ENCODE data around the gene KRTAP5-11. TPM values are rescaled to one million over a fixed set of nuclear protein-coding genes. Genes with fewer than 3 reads are reported as not detected.
"Not testable (repeated sequence)": the region's sequence is repeated elsewhere in the genome, so short reads cannot be mapped to it uniquely, and the experiment has no call there.

Gene KRTAP5-11, protein sequence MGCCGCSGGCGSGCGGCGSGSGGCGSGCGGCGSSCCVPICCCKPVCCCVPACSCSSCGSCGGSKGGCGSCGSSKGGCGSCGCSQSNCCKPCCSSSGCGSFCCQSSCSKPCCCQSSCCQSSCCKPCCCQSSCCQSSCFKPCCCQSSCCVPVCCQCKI
- total RNA-seq (2014; rRNA removed; shearing (Covaris generic)) (not detected in 2 replicates), polyA plus RNA-seq (2016; fragmentation: Nextera tagmentation; extraction: Ambion mirVana) (not detected in 2 replicates)
- long read RNA-seq: 0 reads

DNA sequence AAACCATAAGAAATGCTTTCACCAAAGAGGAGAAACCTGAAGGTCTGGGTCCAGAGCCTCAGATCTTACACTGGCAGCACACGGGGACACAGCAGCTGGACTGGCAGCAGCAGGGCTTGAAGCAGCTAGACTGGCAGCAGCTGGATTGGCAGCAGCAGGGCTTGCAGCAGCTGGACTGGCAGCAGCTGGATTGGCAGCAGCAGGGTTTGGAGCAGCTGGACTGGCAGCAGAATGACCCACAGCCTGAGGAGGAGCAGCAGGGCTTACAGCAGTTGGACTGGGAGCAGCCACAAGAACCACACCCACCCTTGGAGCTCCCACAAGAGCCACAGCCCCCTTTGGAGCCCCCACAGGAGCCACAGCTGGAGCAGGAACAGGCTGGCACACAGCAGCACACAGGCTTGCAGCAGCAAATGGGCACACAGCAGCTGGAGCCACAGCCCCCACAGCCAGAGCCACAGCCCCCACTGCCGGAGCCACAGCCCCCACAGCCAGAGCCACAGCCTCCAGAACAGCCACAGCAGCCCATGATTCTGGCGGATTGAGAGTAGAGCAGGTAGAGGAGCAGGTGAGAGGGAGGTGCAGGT is at the start of gene KRTAP5-11:
Gene KRTAP5-11, minus strand, starts transcription at position 567 of the 587 bp plus-strand sequence. Its CDS starts 38 bp downstream, at position 529.
- H3K79me2 ChIP-seq (replicated peaks; ENCODE audit: insufficient read depth): no peaks in the 10 kb centered on the region
- no peak for ATAC-seq
- H3K27me3 Mint-ChIP-seq (ENCODE audit: insufficient read depth, low read depth, poor library complexity): peaks cover 11% of the 10 kb centered on the region
- H3K4me3 ChIP-seq: no peak within 1 kb of the TSS
- 0 out of 2 replicates have a peak within 1 kb of the TSS, but pooled peaks have one; percentile 23 for H3K4me2 ChIP-seq
- H3K4me1 ChIP-seq (ENCODE audit: insufficient read depth): peaks cover 11% of the 10 kb centered on the region
- no peaks in the 10 kb centered on the region for H3K36me3 ChIP-seq (ENCODE audit: insufficient read depth)
- H3K9me2 ChIP-seq (ENCODE audit: insufficient read depth): no peaks in the 10 kb centered on the region
- H3K4me3 Mint-ChIP-seq: no peak within 1 kb of the TSS
- no peaks in the 10 kb centered on the region for H4K20me1 ChIP-seq (replicated peaks; ENCODE audit: insufficient read depth)
- no peaks in the 10 kb centered on the region for H3K36me3 Mint-ChIP-seq (ENCODE audit: low read depth)
- DNase-seq (ENCODE audit: low spot score): no peak
- no peaks in the 10 kb centered on the region for H3K27me3 ChIP-seq (ENCODE audit: insufficient read depth)
- TF ChIP-seq NANOG (IDR thresholded peaks at IDR 0.05; ENCODE audit: borderline replicate concordance): no peak
- TF ChIP-seq EZH2phosphoT487 (IDR thresholded peaks at IDR 0.05; ENCODE audit: unreplicated experiment): no peak
- TF ChIP-seq, protein P1, sequence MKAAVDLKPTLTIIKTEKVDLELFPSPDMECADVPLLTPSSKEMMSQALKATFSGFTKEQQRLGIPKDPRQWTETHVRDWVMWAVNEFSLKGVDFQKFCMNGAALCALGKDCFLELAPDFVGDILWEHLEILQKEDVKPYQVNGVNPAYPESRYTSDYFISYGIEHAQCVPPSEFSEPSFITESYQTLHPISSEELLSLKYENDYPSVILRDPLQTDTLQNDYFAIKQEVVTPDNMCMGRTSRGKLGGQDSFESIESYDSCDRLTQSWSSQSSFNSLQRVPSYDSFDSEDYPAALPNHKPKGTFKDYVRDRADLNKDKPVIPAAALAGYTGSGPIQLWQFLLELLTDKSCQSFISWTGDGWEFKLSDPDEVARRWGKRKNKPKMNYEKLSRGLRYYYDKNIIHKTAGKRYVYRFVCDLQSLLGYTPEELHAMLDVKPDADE (IDR thresholded peaks at IDR 0.05): no peak
- TF ChIP-seq ZNF331 (CRISPR knock-in tag; IDR thresholded peaks at IDR 0.05; ENCODE audit: low read depth): no peak
- TF ChIP-seq, protein P2, sequence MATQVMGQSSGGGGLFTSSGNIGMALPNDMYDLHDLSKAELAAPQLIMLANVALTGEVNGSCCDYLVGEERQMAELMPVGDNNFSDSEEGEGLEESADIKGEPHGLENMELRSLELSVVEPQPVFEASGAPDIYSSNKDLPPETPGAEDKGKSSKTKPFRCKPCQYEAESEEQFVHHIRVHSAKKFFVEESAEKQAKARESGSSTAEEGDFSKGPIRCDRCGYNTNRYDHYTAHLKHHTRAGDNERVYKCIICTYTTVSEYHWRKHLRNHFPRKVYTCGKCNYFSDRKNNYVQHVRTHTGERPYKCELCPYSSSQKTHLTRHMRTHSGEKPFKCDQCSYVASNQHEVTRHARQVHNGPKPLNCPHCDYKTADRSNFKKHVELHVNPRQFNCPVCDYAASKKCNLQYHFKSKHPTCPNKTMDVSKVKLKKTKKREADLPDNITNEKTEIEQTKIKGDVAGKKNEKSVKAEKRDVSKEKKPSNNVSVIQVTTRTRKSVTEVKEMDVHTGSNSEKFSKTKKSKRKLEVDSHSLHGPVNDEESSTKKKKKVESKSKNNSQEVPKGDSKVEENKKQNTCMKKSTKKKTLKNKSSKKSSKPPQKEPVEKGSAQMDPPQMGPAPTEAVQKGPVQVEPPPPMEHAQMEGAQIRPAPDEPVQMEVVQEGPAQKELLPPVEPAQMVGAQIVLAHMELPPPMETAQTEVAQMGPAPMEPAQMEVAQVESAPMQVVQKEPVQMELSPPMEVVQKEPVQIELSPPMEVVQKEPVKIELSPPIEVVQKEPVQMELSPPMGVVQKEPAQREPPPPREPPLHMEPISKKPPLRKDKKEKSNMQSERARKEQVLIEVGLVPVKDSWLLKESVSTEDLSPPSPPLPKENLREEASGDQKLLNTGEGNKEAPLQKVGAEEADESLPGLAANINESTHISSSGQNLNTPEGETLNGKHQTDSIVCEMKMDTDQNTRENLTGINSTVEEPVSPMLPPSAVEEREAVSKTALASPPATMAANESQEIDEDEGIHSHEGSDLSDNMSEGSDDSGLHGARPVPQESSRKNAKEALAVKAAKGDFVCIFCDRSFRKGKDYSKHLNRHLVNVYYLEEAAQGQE (IDR thresholded peaks at IDR 0.05; ENCODE audit: unreplicated experiment): no peak
- no peak for TF ChIP-seq JUNB (IDR thresholded peaks at IDR 0.05; ENCODE audit: unreplicated experiment)
- TF ChIP-seq, protein P3, sequence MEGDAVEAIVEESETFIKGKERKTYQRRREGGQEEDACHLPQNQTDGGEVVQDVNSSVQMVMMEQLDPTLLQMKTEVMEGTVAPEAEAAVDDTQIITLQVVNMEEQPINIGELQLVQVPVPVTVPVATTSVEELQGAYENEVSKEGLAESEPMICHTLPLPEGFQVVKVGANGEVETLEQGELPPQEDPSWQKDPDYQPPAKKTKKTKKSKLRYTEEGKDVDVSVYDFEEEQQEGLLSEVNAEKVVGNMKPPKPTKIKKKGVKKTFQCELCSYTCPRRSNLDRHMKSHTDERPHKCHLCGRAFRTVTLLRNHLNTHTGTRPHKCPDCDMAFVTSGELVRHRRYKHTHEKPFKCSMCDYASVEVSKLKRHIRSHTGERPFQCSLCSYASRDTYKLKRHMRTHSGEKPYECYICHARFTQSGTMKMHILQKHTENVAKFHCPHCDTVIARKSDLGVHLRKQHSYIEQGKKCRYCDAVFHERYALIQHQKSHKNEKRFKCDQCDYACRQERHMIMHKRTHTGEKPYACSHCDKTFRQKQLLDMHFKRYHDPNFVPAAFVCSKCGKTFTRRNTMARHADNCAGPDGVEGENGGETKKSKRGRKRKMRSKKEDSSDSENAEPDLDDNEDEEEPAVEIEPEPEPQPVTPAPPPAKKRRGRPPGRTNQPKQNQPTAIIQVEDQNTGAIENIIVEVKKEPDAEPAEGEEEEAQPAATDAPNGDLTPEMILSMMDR (conservative IDR thresholded peaks at IDR 0.05; ENCODE audit: low read depth in 2 of 2): no peak
- no peak for TF ChIP-seq CREB1 (CRISPR knock-in tag; IDR thresholded peaks at IDR 0.05; ENCODE audit: low read depth)
- TF ChIP-seq STAT1 (IDR thresholded peaks at IDR 0.05; ENCODE audit: unreplicated experiment): no peak
- no peak for TF ChIP-seq ZNF114 (CRISPR knock-in tag; IDR thresholded peaks at IDR 0.05)
- no peak within 1 kb of the TSS for H2AFZ ChIP-seq
- peaks cover 32% of the 10 kb centered on the region for H3K4me1 Mint-ChIP-seq
- H3F3A ChIP-seq (replicated peaks; ENCODE audit: low read depth): no peaks in the 10 kb centered on the region
- no peak within 1 kb of the TSS for H3K27ac ChIP-seq (ENCODE audit: low read depth)
- no peaks in the 10 kb centered on the region for H3K9me3 Mint-ChIP-seq
- no peak within 1 kb of the TSS for H3K27ac Mint-ChIP-seq

DNA sequence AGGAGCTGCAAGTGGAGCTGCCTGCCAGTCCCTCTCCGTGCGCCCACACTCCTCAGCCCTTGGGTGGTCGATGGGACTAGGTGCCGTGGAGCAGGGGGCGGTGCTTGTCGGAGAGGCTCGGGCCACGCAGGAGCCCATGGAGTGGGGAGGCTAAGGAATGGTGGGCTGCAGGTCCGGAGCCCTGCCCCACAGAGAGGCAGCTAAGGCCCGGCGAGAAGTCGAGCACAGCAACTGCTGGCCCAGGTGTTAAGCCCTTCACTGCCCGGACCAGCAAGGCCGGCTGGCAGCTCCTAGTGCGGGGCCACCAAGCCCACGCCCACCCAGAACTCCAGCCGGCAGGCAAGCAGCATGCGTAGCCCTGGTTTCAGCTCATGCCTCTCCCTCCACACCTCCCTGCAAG is 48.9 kb upstream of the KRTAP5-11 start:
- H3K27ac ChIP-seq (ENCODE audit: low read depth); H3K27me3 Mint-ChIP-seq (ENCODE audit: insufficient read depth, low read depth, poor library complexity); H4K20me1 ChIP-seq (replicated peaks; ENCODE audit: insufficient read depth); H3K36me3 Mint-ChIP-seq (ENCODE audit: low read depth); ATAC-seq; H3K36me3 ChIP-seq (ENCODE audit: insufficient read depth); H3K4me1 ChIP-seq (ENCODE audit: insufficient read depth); H3K9me2 ChIP-seq (ENCODE audit: insufficient read depth); H3K4me1 Mint-ChIP-seq; DNase-seq (ENCODE audit: low spot score); H3K27ac Mint-ChIP-seq; H3F3A ChIP-seq (replicated peaks; ENCODE audit: low read depth); H3K27me3 ChIP-seq (ENCODE audit: insufficient read depth); H3K4me2 ChIP-seq; H3K4me3 ChIP-seq; H2AFZ ChIP-seq; H3K4me3 Mint-ChIP-seq; H3K9me3 Mint-ChIP-seq; H3K79me2 ChIP-seq (replicated peaks; ENCODE audit: insufficient read depth): not testable (repeated sequence)

DNA sequence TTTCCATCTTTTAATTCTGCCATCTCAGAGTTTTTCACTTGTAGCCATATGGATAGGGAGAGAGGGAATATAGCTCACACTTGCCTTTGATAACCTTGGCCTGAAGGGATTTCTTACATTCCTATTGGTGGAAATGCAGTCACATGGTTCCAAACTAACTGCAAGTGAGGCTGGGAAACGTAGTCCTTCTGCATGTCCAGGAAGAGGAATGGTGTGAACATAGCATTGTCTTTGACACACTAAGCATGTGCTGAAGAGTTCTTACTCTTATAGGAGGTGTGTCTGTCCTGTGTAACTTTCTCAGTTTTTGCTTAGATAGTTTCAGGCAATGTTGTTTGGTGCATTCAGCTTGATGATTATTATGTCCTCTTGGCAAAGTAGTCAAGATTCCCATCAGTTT is 47.4 kb upstream of the KRTAP5-11 start:
- H4K20me1 ChIP-seq (replicated peaks; ENCODE audit: insufficient read depth); H3K9me2 ChIP-seq (ENCODE audit: insufficient read depth); H3K4me2 ChIP-seq; H3K27ac ChIP-seq (ENCODE audit: low read depth); H3K4me1 ChIP-seq (ENCODE audit: insufficient read depth); H3K4me3 ChIP-seq; H3K27me3 ChIP-seq (ENCODE audit: insufficient read depth); H3K36me3 ChIP-seq (ENCODE audit: insufficient read depth); H2AFZ ChIP-seq; H3K27ac Mint-ChIP-seq; ATAC-seq; H3K4me3 Mint-ChIP-seq; H3K36me3 Mint-ChIP-seq (ENCODE audit: low read depth); H3K27me3 Mint-ChIP-seq (ENCODE audit: insufficient read depth, low read depth, poor library complexity); H3K79me2 ChIP-seq (replicated peaks; ENCODE audit: insufficient read depth); H3K9me3 Mint-ChIP-seq; H3F3A ChIP-seq (replicated peaks; ENCODE audit: low read depth); H3K4me1 Mint-ChIP-seq: not testable (repeated sequence)
- DNase-seq (ENCODE audit: low spot score): peak; percentile 24
